ENCODE data around the gene PLOD2. TPM values are rescaled to one million over a fixed set of nuclear protein-coding genes. Genes with fewer than 3 reads are reported as not detected.

PLOD2 gene
- total RNA-seq (2014; rRNA removed; shearing (Covaris generic); ENCODE audit: low replicate concordance): 119 and 120 TPM in 2 replicates

GRCh38 chr3:146160964-146161662 lies at the start of gene PLOD2:
TSS of gene PLOD2 (minus strand) at chr3:146161184. CDS start at chr3:146160989, 195 bp downstream.
- in situ Hi-C loops (cut with HindIII; ENCODE audit: low pct_unique_long_range_greater_than_20kb, low sequenced_read_pairs): no loop called here
- peak; percentile 97 for DNase-seq (ENCODE audit: low read depth)

- in situ Hi-C loops (cut with HindIII; ENCODE audit: low pct_unique_long_range_greater_than_20kb, low sequenced_read_pairs): no loop called here
- no peak for DNase-seq (ENCODE audit: low read depth)
Measured at GRCh38 chr3:146209371-146209770, 48.4 kb upstream of the PLOD2 start.

GRCh38 chr3:146203776-146204175 lies 42.8 kb upstream of the PLOD2 start:
- DNase-seq (ENCODE audit: low read depth): no peak
- in situ Hi-C loops (cut with HindIII; ENCODE audit: low pct_unique_long_range_greater_than_20kb, low sequenced_read_pairs): no loop called here

GRCh38 chr3:146200461-146201220 lies 39.7 kb upstream of the PLOD2 start:
- in situ Hi-C loops (cut with HindIII; ENCODE audit: low pct_unique_long_range_greater_than_20kb, low sequenced_read_pairs): no loop called here
- DNase-seq (ENCODE audit: low read depth): no peak

GRCh38 chr3:146199762-146200161 lies 38.8 kb upstream of the PLOD2 start:
- no peak for DNase-seq (ENCODE audit: low read depth)
- in situ Hi-C loops (cut with HindIII; ENCODE audit: low pct_unique_long_range_greater_than_20kb, low sequenced_read_pairs): no loop called here

GRCh38 chr3:146196789-146197188 lies 35.8 kb upstream of the PLOD2 start:
- in situ Hi-C loops (cut with HindIII; ENCODE audit: low pct_unique_long_range_greater_than_20kb, low sequenced_read_pairs): no loop called here
- no peak for DNase-seq (ENCODE audit: low read depth)

GRCh38 chr3:146195605-146196004 lies 34.6 kb upstream of the PLOD2 start:
- in situ Hi-C loops (cut with HindIII; ENCODE audit: low pct_unique_long_range_greater_than_20kb, low sequenced_read_pairs): no loop called here
- DNase-seq (ENCODE audit: low read depth): no peak

GRCh38 chr3:146195030-146195429 lies 34.0 kb upstream of the PLOD2 start:
- in situ Hi-C loops (cut with HindIII; ENCODE audit: low pct_unique_long_range_greater_than_20kb, low sequenced_read_pairs): no loop called here
- no peak for DNase-seq (ENCODE audit: low read depth)

GRCh38 chr3:146191051-146191450 lies 30.1 kb upstream of the PLOD2 start:
- in situ Hi-C loops (cut with HindIII; ENCODE audit: low pct_unique_long_range_greater_than_20kb, low sequenced_read_pairs): no loop called here
- DNase-seq (ENCODE audit: low read depth): no peak

GRCh38 chr3:146189519-146190173 lies 28.7 kb upstream of the PLOD2 start:
- in situ Hi-C loops (cut with HindIII; ENCODE audit: low pct_unique_long_range_greater_than_20kb, low sequenced_read_pairs): no loop called here
- peak; percentile 55 for DNase-seq (ENCODE audit: low read depth)

- DNase-seq (ENCODE audit: low read depth): peak; percentile 52
- in situ Hi-C loops (cut with HindIII; ENCODE audit: low pct_unique_long_range_greater_than_20kb, low sequenced_read_pairs): no loop called here
Measured at GRCh38 chr3:146187334-146187950, 26.5 kb upstream of the PLOD2 start.

GRCh38 chr3:146184241-146185015 lies 23.4 kb upstream of the PLOD2 start:
- peak; percentile 66 for DNase-seq (ENCODE audit: low read depth)
- in situ Hi-C loops (cut with HindIII; ENCODE audit: low pct_unique_long_range_greater_than_20kb, low sequenced_read_pairs): no loop called here

GRCh38 chr3:146181216-146181615 lies 20.2 kb upstream of the PLOD2 start:
- in situ Hi-C loops (cut with HindIII; ENCODE audit: low pct_unique_long_range_greater_than_20kb, low sequenced_read_pairs): no loop called here
- DNase-seq (ENCODE audit: low read depth): no peak

GRCh38 chr3:146180376-146180775 lies 19.4 kb upstream of the PLOD2 start:
- no peak for DNase-seq (ENCODE audit: low read depth)
- in situ Hi-C loops (cut with HindIII; ENCODE audit: low pct_unique_long_range_greater_than_20kb, low sequenced_read_pairs): no loop called here

GRCh38 chr3:146178006-146178689 lies 17.2 kb upstream of the PLOD2 start:
- in situ Hi-C loops (cut with HindIII; ENCODE audit: low pct_unique_long_range_greater_than_20kb, low sequenced_read_pairs): no loop called here
- no peak for DNase-seq (ENCODE audit: low read depth)

GRCh38 chr3:146177519-146177918 lies 16.5 kb upstream of the PLOD2 start:
- DNase-seq (ENCODE audit: low read depth): no peak
- in situ Hi-C loops (cut with HindIII; ENCODE audit: low pct_unique_long_range_greater_than_20kb, low sequenced_read_pairs): no loop called here

GRCh38 chr3:146177072-146177471 lies 16.1 kb upstream of the PLOD2 start:
- in situ Hi-C loops (cut with HindIII; ENCODE audit: low pct_unique_long_range_greater_than_20kb, low sequenced_read_pairs): no loop called here
- no peak for DNase-seq (ENCODE audit: low read depth)

GRCh38 chr3:146172586-146172985 lies 11.6 kb upstream of the PLOD2 start:
- in situ Hi-C loops (cut with HindIII; ENCODE audit: low pct_unique_long_range_greater_than_20kb, low sequenced_read_pairs): no loop called here
- no peak for DNase-seq (ENCODE audit: low read depth)

Data from Caki2 (cell line).